Epidermal melanocyte (primary cell): ENCODE data around the gene SLC7A8.

Experiments
- DNase-seq: peaks from one replicate; pipeline ENCODE4 v3.0.0; 2011; ENCODE audit warnings: low spot score; ENCODE audit not compliant: insufficient read length

The SLC7A8 gene

GRCh38 chr14:23159532-23159931 lies 23.9 kb downstream of the SLC7A8 start:
- DNase-seq, result no peak

DNA sequence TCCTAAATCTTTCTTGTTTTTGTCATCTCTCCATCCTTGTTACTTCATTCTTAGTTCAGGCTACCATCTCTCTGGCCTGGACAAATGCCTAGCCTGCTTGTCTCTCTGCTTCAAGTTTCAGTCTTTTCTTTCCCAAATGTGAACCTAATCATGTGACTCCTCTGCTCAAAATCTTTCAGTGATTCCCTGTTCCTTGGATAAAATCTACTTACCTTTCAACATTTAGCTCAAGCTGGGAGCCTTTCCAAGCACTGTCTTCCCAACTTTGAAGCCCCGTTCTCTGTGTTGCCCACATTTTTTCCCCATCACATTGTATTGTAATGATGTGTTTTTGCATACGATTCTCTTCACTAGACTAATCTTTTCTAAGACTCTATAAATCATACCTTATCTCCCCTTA lies 24.7 kb downstream of the SLC7A8 start:
- DNase-seq, result no peak

DNA sequence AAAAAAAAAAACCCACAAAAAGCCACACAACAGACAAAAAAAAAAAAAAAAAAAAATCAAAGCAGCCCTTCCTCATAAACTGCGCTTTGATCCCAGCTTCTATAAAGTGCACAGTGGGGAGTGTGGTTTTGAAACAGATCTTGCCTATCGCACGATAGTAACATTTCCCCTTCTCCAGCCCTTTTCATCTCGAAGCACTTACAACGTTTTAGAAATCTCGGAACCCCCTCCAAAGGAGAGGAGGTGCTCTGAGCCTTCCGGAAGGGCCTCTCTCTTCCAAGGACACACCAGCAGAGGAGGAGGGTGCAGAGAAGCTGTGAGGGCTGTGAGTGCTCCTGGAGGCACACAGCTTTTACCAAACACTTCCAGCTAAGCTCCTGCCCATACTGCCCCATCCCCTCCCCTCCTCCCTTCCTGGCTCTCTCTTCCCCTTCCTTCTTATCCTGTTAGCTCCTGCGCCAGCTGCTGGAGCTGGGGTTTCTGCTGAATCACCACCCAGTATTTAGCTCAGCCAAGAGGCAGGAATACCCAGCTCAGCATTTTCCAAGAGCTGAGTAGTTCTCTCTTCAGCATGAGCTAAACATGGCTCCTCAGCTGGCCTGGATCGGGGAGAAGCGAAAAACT lies 28.4 kb downstream of the SLC7A8 start:
- DNase-seq, result peak; percentile 75

DNA sequence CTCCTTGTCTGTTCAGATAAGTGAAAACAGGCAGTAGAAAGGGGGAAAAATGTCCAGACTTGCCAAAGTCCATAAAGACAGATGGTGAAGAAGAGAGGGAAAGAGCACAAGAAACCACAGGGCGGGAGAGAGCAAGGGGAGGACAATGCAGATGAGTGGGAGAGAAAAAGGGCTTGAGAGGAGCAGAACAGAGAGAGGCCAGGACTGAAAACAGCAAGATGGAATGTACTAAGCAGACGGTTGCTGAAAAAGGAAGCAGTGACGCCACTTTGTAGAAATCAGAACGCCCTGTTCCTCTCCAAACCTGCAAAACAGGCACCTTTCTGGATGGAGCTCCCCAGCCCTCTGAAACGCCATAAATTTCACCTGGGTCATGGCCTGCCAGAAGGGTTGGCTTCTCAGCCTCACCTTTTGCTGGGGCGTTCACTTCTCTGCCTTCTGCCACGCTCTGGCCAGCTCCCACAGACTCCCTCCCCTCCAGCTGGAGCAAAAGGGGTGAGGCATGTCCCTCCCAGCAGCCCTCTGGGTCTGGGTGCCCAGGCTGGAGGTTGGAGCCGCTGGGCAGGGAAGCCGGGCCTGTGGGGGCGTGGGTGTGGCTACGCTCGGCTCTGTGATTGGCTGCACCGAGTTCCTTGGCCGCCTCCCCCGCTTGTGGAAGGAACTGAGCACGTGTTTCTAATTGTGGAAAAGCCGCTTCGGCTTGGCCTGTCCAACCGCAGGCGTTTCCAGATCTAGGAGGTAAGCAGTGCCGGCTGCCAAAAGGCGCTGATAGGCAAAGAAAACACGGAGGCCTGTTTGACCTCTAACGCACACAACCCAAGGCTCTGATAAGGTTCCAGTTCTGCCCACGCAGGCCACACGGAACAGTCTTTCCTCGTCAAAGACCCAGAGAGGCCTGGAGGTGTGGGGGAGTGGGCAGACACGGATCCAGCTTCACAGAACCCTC lies 29.3 kb downstream of the SLC7A8 start:
- peak; percentile 63 for DNase-seq

DNA sequence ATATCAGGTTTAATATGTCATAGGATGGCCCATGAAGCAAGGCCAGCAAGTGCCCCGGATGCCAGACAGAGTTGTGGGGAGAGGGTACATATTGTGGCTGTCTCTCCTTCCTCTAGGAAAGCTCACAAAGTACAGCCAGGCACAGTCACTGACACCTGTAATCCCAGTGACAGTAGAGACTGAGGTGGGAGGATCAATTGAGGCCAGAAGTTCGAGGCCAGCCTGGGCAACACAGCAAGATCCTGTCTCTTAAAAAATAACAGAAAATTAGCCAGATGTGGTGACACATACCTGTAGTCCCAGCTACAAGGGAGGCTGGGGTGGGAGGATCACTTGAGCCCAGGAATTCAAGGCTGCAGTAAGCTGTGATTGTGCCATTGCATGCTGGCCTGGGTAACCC lies 32.1 kb downstream of the SLC7A8 start:
- no peak for DNase-seq

DNA sequence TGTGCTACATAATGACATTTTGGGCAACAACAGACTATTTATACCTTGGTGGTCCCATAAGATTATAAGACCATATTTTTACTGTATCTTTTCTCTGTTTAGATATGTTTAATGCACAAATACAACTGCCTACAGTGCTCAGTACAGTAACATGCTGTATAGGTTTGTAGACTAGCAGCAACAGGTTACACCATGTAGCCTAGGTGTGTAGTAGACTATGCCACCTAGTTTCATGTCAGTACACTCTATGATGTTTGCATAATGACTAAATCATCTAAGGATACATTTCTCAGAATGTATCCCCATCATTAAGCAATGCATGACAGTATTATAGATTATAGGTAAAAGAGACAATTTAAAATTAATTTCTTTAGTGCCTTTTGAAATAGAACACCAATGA lies 33.7 kb downstream of the SLC7A8 start:
- no peak for DNase-seq

- no peak for DNase-seq
These were observed 34.7 kb downstream of the SLC7A8 start for GRCh38 chr14:23148591-23149249.

DNA sequence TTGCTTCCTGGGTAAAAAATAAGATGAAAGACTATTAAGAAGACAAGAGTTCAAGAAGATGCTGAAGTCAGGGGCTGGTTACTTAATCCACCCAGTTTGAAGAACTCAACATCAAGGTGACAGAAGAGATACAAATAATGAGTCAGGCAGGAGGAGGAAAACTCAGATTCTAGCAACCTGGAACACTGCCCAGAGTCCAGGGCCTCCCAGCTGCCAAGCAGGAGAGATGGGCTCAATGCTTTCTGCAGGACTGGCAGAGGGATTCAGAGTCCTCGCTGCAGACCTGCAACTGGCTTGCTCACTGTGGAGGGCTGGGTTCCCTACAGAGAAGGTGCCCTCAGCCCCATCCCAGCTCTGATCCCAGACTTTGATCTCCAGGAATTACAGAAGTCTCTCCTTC lies 35.8 kb downstream of the SLC7A8 start:
- DNase-seq, result no peak

DNA sequence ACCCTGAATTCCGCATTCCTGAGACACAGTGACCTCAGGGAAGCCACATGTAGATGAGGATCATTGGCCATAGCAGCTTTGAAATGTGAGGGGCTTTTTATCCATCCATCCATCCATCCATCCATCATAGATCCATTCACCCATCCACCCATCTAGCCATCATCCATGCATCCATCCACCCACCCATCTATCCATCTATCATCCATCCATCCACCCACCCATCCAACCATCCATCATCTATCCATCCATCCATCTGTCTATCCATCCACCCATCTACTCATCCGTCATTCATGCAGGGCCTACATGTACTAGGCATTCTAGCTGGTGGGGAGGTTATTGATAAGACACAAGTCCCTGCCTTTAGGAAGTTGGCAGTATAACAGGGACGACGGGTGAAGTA lies 36.5 kb downstream of the SLC7A8 start:
- DNase-seq, result no peak

DNA sequence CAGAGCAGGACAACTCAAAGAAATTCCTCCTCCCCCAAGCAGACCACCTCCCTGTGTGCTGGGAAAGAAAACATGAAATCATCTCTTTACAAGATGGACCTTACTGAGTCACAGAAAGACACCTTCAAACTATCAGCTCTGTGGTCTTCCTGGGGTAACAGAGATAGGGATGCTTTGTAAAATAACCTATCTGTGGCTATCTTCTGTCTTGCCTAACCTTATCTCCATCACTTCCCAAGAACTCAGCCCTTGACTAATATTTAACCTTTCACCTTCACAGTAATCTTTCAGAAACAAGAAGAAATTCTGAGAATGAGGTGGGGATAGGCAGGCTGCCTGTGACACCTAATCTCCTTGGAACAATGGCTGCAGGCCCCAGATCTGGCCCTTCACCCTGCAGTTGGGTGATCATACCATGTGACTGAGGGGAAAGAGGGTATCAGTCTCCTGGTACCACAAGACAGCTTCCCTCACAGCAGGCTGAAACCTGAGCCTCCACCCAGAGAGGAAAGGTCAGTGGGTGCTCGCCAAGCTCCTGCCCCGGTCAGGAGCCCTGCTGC lies 37.0 kb downstream of the SLC7A8 start:
- DNase-seq, result no peak

DNA sequence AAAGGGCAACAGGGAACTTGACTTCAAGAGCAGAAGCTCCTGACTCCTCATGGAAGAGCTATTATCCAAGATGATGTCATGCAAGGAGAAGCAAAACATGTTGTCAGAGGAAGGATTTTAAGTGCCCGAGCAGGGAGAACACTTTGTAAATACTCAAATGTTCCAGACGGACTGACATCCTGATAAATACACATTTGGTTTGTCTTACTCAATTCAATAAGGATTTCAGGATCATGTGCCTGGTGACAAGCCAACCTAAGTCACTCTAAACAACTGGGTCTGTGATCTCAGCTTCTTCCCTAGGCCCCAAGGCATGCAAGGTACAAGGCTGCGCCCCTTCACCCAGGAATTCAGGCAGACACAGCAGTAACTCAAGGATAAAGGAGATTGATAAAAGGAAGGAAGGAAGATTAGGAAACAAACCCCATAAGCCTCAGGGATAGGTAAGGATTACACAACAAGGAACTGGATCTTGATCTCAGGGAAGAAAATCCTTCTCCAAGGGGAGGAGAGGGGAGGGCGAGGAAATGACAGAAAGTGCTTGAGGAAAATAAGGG lies 37.6 kb downstream of the SLC7A8 start:
- no peak for DNase-seq

DNA sequence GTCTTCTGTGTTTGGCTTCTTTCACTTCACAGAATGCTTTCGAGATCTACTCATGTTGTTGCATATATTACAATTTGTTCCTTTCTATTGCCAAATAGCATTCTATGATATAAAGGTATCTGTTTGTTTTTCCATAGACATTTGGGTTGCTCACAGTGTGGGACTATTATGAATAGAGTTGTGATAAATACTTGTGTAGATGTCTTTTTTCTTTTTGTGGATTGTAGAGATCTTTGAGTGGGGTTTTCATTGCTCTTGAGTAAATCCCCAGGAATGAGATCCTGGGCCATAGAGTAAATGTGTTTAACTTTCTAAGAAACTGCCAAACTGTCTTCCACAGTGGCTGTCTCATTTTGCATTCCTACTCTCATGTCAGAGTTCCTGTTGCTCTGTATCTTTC lies 39.5 kb downstream of the SLC7A8 start:
- DNase-seq, result no peak

GRCh38 chr14:23142826-23143225 lies 40.6 kb downstream of the SLC7A8 start:
- no peak for DNase-seq

DNA sequence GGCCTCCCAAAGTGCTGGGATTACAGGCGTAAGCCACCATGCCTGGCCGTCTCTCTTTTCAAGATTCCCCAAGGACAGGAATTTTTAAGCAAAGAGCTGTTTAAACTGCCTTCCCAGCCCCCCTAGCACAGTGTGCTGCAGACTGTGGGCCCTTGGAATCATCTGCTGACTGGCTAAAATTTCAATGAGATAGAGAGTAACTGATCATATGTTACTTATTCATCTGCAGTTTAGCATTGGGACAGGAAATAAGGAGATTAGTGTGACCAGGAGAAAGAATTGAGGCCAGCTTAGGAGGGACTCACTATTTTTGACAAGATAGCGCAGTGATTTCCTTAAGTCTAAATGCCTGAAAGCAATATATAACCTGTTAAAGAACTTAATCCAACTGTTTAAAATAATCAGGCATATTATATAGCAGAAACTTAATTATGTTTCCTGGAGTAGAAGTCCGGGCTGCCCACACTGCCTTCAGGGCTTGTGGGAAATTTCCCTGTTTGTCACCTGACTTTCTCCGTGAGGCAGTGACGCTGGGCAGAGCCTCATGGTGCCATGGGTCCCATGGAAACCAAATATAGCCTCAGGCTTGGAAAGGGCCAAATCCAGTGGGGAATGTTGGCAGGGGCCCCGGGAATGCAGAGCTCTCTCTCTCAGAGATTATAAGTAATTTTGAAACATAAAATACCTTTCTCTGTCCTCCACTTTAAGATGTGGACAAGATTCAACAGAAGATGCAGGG lies 41.6 kb downstream of the SLC7A8 start:
- DNase-seq, result peak; percentile 83

GRCh38 chr14:23140371-23140770 lies 43.1 kb downstream of the SLC7A8 start:
- no peak for DNase-seq

- no peak for DNase-seq
These were observed 43.6 kb downstream of the SLC7A8 start for GRCh38 chr14:23139874-23140273.

- DNase-seq, result no peak
These were observed 45.5 kb downstream of the SLC7A8 start for GRCh38 chr14:23137813-23138535.

DNA sequence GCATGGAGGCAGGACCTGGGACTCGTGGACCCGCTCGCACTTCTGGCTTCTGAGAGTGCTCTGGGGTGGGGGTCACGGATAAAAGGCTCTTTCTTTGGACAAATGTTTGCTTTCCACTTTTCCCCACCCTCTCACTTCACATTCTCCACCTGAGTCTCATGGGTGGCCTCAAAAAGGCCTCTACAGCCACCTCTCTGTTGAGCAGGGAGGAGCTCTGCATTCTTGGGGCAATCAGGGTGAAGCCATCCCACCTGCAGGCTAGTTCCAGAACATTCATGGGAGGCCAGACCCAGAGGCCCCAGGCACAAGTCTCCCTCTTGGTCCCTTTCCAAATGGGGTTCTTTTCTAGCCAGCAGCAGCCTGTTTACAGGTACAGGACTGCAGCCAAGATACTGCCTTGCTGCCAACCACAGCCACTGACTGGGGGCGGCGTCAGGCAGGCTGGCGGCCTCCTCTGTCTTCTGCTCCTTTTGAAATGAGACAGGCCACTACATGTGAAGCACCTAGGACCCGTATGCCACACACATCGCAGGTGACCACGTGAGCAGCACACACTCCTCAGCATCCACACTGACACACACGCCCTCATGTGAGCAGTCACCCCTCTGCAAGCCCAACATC lies 46.2 kb downstream of the SLC7A8 start:
- DNase-seq, result no peak

GRCh38 chr14:23136566-23137133 lies 46.8 kb downstream of the SLC7A8 start:
- DNase-seq, result no peak

GRCh38 chr14:23132970-23133369 lies 50.5 kb downstream of the SLC7A8 start:
- no peak for DNase-seq
